SU-DHL-6 (cell line): ENCODE results near the gene HSPA12A.

Source experiments
- H2AFZ ChIP-seq: fragments of 200-600 bp; sonication (generic); 2 replicates; pipeline ENCODE4 v1.6.1; 2014; ENCODE audit warnings: low read depth, mild to moderate bottlenecking, moderate library complexity, mixed read lengths, antibody characterized with exemption, low read length; ENCODE audit not compliant: severe bottlenecking
- H3F3A ChIP-seq: fragments of 200-600 bp; shearing (Covaris generic); 2 replicates; pipeline ENCODE4 v1.6.0; 2016; ENCODE audit warnings: antibody characterized with exemption, mild to moderate bottlenecking; ENCODE audit not compliant: insufficient read depth
- H3K27ac ChIP-seq: fragments of 200-600 bp; sonication (generic); 2 replicates; pipeline ENCODE4 v1.5.1; 2016; ENCODE audit warnings: low read depth, mild to moderate bottlenecking, low read length, moderate library complexity, mixed read lengths
- H3K27me3 ChIP-seq: fragments of 200-600 bp; sonication (generic), shearing (Covaris generic); 2 replicates; pipeline ENCODE4 v1.6.0; 2014; ENCODE audit warnings: mild to moderate bottlenecking, low read length
- H3K36me3 ChIP-seq: fragments of 200-600 bp; sonication (generic); 2 replicates; pipeline ENCODE4 v1.6.1; 2014; ENCODE audit warnings: mild to moderate bottlenecking, low read length, mixed read lengths
- H3K4me2 ChIP-seq: fragments of 300-600, 200-600 bp; shearing (Covaris generic), sonication (generic); 2 replicates; pipeline ENCODE4 v1.6.0; 2014; ENCODE audit warnings: low read length, low read depth, mild to moderate bottlenecking; ENCODE audit not compliant: poor library complexity, severe bottlenecking
- H3K4me3 ChIP-seq: fragments of 200-600 bp; sonication (generic); 2 replicates; pipeline ENCODE4 v1.5.1; 2014; ENCODE audit warnings: antibody characterized with exemption, low read length, mild to moderate bottlenecking, mixed read lengths; ENCODE audit not compliant: insufficient read depth, poor library complexity, severe bottlenecking
- H3K79me2 ChIP-seq: fragments of 200-600 bp; sonication (generic); 2 replicates; pipeline ENCODE4 v1.6.1; 2014; ENCODE audit warnings: mild to moderate bottlenecking, low read length, moderate library complexity; ENCODE audit not compliant: insufficient read depth
- H3K9ac ChIP-seq: fragments of 200-600 bp; sonication (generic); 2 replicates; pipeline ENCODE4 v1.7.0; 2014; ENCODE audit warnings: mild to moderate bottlenecking, low read length
- H3K9me2 ChIP-seq: fragments of 200-600 bp; sonication (generic); replicated peaks from 2 replicates; pipeline ENCODE4 v1.6.1; 2014; ENCODE audit warnings: low read length; ENCODE audit not compliant: insufficient read depth
- H3K9me3 ChIP-seq: fragments of 200-600 bp; sonication (generic); 2 replicates; pipeline ENCODE4 v1.6.1; 2014; ENCODE audit warnings: low read length, mixed read lengths; ENCODE audit not compliant: insufficient read depth
- H4K20me1 ChIP-seq: fragments of 200-600 bp; sonication (generic); 2 replicates; pipeline ENCODE4 v1.6.1; 2014; ENCODE audit warnings: low read depth, mild to moderate bottlenecking, antibody characterized with exemption, low read length, moderate library complexity, mixed read lengths
- CTCF ChIP-seq: fragments of 200-600 bp; sonication (generic); IDR thresholded peaks from one replicate; pipeline ENCODE4 v1.5.1; 2017; ENCODE audit warnings: antibody characterized with exemption, mild to moderate bottlenecking, low read length, moderate library complexity; ENCODE audit not compliant: insufficient read depth, poor library complexity, severe bottlenecking
- EZH2phosphoT487 ChIP-seq: fragments of 200-600 bp; sonication (generic), shearing (Covaris generic); conservative IDR thresholded peaks from 2 replicates; pipeline ENCODE4 v1.6.1; 2018; ENCODE audit warnings: mild to moderate bottlenecking, antibody characterized with exemption, low read length, moderate library complexity, mixed read lengths

Gene HSPA12A

GRCh38 chr10:116756277-116756676 is 13.9 kb upstream of the HSPA12A start:
- Histone ChIP-seq H3K79me2 (no peaks in the 10 kb centered on the region), H3K4me3 (no peak overlapping the region), H3K4me2 (no peak overlapping the region), H4K20me1 (no peaks in the 10 kb centered on the region), H3K27me3 (no peaks in the 10 kb centered on the region), H3F3A (no peaks in the 10 kb centered on the region), H3K9me3 (no peaks in the 10 kb centered on the region), H3K9ac (no peak overlapping the region), H2AFZ (no peak overlapping the region), H3K36me3 (no peaks in the 10 kb centered on the region), H3K27ac (no peak overlapping the region), H3K9me2 (no peaks in the 10 kb centered on the region)
- TF ChIP-seq CTCF (no peak), EZH2phosphoT487 (no peak)

DNA sequence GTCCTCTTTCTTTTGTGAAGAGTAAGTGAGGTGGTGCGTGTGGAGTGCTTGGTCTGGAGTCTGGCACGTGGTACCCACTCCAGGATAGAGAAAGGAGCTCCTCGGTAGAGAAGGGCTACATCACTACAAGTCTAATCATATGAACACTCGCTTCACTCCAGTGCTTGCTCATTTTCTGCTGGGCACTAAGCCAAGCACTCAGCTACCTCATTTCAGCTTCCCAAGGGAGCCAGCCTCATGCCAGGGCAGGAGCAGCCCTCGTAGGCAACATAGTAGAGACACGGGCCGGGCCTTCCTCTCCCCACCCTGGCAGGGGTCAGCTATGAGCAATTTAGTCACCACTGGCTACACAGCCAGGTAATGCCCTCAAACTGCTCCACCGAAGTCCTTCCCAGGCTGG is 11.4 kb upstream of the HSPA12A start:
- H3F3A ChIP-seq, result no peaks in the 10 kb centered on the region

DNA sequence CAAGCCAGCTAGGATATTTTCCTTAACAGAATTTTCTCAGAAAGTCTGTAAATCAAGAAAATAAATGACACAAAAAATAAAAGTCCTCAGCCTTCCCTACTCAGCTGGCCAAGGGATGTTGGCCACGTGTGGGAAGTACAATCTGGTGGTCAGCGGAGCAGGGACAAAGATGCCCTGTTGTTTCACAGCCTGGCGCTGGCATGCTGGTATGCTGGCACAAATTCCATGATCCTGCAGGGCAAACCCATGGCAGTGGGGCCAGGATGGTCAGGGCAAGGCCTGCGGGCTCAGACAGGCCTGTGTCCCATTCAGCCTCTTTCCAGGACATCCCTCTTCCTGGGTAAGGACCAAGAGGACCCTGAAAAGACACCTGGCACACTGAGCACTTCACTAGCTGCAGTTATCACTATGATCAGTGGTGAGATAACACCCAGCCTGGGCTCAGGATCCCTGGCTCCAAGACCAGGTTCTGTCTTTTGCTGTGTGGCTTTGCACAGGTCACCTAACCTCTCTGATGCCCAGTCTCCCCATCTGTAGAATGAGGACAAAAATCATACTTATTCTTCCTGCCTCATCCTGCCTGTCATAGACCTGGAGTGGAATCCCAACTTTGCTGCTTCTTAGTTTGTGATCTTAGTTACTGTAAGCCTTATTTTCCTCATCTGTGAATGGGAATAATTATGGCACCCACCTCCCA is 10.8 kb upstream of the HSPA12A start:
- H3K4me2 ChIP-seq, result no peak overlapping the region

More for the DNA sequence above, 11.4 kb upstream of the HSPA12A start:
- Histone ChIP-seq H4K20me1 (no peaks in the 10 kb centered on the region), H3K4me2 (no peak overlapping the region), H3K27ac (no peak overlapping the region), H3K36me3 (no peaks in the 10 kb centered on the region), H3K79me2 (no peaks in the 10 kb centered on the region), H3K4me3 (no peak overlapping the region), H3K9ac (no peak overlapping the region), H3K27me3 (no peaks in the 10 kb centered on the region), H3K9me3 (no peaks in the 10 kb centered on the region), H2AFZ (no peak overlapping the region), H3K9me2 (no peaks in the 10 kb centered on the region)
- no peak for TF ChIP-seq EZH2phosphoT487

More for the DNA sequence above, 10.8 kb upstream of the HSPA12A start:
- Histone ChIP-seq H2AFZ (no peak overlapping the region), H3K9ac (no peak overlapping the region), H3K27ac (no peak overlapping the region), H3K79me2 (no peaks in the 10 kb centered on the region), H3K36me3 (no peaks in the 10 kb centered on the region), H3K4me3 (no peak overlapping the region), H3F3A (no peaks in the 10 kb centered on the region), H3K9me2 (no peaks in the 10 kb centered on the region), H3K9me3 (no peaks in the 10 kb centered on the region), H4K20me1 (no peaks in the 10 kb centered on the region), H3K27me3 (no peaks in the 10 kb centered on the region)
- no peak for TF ChIP-seq EZH2phosphoT487
- TF ChIP-seq CTCF, result no peak
